ENCODE measurements around the gene LSAMP.

DNA sequence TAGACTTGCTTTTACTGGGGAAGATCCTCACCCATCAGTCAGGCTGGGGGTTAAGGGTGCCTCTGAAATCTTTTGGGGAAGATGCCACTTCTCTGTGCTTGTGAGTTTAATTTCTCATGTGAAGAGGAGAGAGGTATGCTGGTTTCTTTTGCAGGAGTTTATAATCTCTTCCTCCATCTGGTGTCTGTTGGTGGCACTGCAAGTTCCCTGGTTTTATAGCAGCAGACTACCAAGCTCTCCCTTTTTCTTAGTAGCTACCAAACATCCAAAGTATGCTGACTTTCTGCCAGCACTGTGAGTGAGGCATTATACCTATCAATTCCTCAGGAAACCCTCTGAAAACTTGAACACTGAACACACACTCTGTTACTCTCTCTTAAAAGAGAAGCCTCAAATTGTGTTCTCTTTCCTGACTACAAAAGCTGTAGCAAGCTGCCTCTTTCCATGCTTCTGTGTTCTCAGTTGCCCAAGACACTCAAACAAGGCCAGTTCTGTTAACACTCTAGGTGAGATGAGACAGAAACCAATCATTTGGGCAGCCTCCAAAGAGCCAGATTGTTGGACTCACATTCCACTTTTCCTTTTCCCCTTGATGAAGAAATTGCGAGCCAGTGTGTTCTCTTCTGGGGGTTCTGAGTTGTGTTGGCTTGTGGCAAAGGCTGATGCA, 522.5 kb downstream of the LSAMP start:
- TF ChIP-seq, protein P1, sequence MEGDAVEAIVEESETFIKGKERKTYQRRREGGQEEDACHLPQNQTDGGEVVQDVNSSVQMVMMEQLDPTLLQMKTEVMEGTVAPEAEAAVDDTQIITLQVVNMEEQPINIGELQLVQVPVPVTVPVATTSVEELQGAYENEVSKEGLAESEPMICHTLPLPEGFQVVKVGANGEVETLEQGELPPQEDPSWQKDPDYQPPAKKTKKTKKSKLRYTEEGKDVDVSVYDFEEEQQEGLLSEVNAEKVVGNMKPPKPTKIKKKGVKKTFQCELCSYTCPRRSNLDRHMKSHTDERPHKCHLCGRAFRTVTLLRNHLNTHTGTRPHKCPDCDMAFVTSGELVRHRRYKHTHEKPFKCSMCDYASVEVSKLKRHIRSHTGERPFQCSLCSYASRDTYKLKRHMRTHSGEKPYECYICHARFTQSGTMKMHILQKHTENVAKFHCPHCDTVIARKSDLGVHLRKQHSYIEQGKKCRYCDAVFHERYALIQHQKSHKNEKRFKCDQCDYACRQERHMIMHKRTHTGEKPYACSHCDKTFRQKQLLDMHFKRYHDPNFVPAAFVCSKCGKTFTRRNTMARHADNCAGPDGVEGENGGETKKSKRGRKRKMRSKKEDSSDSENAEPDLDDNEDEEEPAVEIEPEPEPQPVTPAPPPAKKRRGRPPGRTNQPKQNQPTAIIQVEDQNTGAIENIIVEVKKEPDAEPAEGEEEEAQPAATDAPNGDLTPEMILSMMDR (IDR thresholded peaks at IDR 0.05) = peak in 3 of 6 experiments; percentile 13 to 48 (median 19)
- no peak for TF ChIP-seq POLR2A (IDR thresholded peaks at IDR 0.05)

Measured in esophagus squamous epithelium (tissue), 4 donors.